Inflammatory macrophage treated with lipopolysaccharide for 4 hours (primary cell): ENCODE data around the gene CCDC134.
A peak's percentile ranks its signal among the peaks of the same experiment; 100 is the strongest.
"Not testable (repeated sequence)": the region's sequence is repeated elsewhere in the genome, so short reads cannot be mapped to it uniquely, and the experiment has no call there.

Source experiments
- DNase-seq: peaks from one replicate; pipeline ENCODE4 v3.0.0-alpha.2; 2020

CCDC134 gene

GRCh38 chr22:41845380-41846267, 45.1 kb downstream of the CCDC134 start:
- DNase-seq = no peak

- no peak for DNase-seq
Observed at GRCh38 chr22:41846268-41846987, 45.9 kb downstream of the CCDC134 start.

GRCh38 chr22:41847300-41847699, 46.8 kb downstream of the CCDC134 start:
- no peak for DNase-seq

- peak; percentile 95 for DNase-seq
Observed at GRCh38 chr22:41848468-41848867, 48.0 kb downstream of the CCDC134 start.

GRCh38 chr22:41856469-41856868, 56.0 kb downstream of the CCDC134 start:
- no peak for DNase-seq

- DNase-seq = peak; percentile 58
Observed at GRCh38 chr22:41857155-41857859, 56.8 kb downstream of the CCDC134 start.

GRCh38 chr22:41857860-41858199, 57.4 kb downstream of the CCDC134 start:
- no peak for DNase-seq

GRCh38 chr22:41862160-41862529, 61.7 kb downstream of the CCDC134 start:
- DNase-seq = no peak

GRCh38 chr22:41862530-41863266, 62.2 kb downstream of the CCDC134 start:
- DNase-seq = peak; percentile 55

- no peak for DNase-seq
Observed at GRCh38 chr22:41863472-41863871, 63.0 kb downstream of the CCDC134 start.

GRCh38 chr22:41868556-41868955, 68.1 kb downstream of the CCDC134 start:
- DNase-seq = no peak

GRCh38 chr22:41870081-41870480, 69.6 kb downstream of the CCDC134 start:
- not testable (repeated sequence) for DNase-seq

GRCh38 chr22:41870786-41871185, 70.3 kb downstream of the CCDC134 start:
- no peak for DNase-seq

GRCh38 chr22:41873391-41873790, 72.9 kb downstream of the CCDC134 start:
- DNase-seq = no peak

- DNase-seq = no peak
Observed at GRCh38 chr22:41874090-41874489, 73.6 kb downstream of the CCDC134 start.

GRCh38 chr22:41875531-41876270, 75.2 kb downstream of the CCDC134 start:
- no peak for DNase-seq
